Suppressor macrophage treated with lipopolysaccharide for 1 hour (primary cell): Measurements from ENCODE around the gene CNOT1.
"Not testable (repeated sequence)": the region's sequence is repeated elsewhere in the genome, so short reads cannot be mapped to it uniquely, and the experiment has no call there.

Experiments used
- DNase-seq, 3 donors: peaks; one replicate each; pipeline ENCODE4 v3.0.0-alpha.2; 2020 to 2022

CNOT1 gene

GRCh38 chr16:58501242-58502131 lies 128.1 kb downstream of the CNOT1 start:
- DNase-seq = no peak

DNA sequence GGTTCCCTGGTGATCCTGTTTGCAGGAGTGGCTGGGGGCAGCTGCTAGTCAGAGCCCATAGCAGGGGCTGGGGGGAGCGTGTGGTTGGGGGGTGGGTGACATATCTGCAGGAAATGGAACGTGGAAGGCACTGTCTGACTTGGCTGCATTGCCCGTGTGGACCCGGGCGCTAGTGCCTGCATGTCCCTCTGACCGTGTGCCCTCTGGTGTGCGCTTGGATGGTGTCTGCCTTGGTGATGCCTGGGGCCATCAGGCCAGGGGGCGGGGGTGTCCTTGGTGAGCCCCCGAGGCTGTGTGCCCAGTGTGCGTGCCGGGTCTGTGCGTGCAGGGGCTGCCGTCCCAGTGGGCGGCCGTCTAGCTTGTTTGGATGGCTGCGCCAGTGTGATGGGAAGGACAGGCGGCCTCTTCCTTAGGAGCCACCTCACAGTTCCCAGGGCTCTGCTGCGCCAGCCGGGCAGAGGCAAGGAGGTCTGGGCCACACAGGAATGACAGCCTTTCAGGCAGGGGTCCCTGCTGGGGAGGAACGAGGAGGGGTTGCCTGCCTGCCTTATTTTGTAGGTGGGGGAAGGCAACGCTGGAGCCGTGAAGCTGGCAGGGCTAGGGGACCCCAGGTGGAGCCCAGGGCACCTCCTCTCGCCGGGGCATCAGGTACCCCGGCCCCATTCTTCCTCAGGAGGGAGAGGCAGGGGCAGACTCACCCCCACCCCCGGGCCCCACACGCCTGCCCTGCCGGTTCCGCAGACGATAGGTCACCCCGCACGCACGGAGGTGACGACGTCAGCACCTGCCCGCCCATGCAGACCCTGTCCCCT lies 129.0 kb downstream of the CNOT1 start:
- no peak for DNase-seq

- peak; percentile 28 to 41 (median 30) for DNase-seq
Measured at GRCh38 chr16:58499615-58500351, 129.8 kb downstream of the CNOT1 start, which contains the start of gene NDRG4. Gene NDRG4, plus strand, starts transcription at chr16:58500143. Its CDS starts 106 bp downstream, at chr16:58500249.

DNA sequence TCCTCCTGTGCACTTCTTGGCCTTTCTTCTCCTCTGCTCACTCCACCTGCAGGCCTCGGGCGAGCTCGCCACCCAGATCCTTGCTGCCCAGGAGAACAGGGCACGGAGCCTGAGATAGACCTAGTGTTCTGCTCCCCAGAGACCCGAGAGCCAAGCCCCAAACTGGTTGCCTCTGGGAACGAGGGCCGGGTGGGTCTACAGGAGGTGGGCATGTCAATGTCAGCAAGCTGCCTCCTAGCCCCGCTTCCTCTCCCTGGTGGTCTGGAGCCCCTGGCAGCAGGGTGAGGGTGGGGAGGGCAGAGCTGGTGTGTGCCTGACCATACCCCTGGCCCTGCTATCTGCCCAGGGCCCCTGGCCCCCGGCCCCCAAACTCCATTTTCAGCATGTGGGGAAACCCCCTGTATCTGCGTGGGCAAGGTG lies 130.5 kb downstream of the CNOT1 start:
- DNase-seq = no peak

DNA sequence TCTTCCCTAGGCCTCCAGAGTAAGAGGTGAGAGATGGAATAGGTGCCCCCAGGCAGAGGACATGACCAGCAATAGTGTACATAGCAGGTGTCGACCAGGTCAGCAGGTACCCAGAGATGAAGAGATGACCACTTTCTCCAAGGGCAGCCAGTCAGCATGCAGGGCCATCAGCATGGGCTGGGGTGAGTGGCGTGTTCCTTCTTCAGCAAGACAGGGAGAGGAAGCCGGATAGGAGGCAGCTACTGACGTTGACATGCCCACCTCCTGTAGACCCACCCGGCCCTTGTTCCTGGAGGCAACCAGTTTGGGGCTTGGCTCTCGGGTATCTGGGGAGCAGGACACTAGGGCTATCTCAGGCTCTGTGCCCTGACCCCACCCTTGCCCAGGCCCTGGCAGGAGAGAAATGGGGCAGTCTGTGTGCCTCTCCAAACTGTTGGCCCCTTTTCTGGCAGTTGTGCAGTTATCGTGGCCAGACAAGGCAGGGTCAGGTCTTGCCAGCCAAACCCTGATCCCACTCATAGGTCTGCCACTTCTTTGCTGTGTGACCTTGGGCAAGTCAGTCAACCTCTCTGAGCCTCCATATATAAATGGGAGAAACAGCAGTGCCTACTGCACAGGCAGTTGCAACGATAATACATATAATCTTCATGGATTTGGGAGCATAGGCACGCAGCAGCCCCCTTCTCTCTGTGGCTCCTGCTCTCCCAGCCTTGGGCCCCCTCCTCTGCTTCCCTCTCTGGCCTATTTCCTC lies 131.1 kb downstream of the CNOT1 start:
- DNase-seq = no peak

- no peak for DNase-seq
Measured at GRCh38 chr16:58497935-58498334, 131.7 kb downstream of the CNOT1 start.

DNA sequence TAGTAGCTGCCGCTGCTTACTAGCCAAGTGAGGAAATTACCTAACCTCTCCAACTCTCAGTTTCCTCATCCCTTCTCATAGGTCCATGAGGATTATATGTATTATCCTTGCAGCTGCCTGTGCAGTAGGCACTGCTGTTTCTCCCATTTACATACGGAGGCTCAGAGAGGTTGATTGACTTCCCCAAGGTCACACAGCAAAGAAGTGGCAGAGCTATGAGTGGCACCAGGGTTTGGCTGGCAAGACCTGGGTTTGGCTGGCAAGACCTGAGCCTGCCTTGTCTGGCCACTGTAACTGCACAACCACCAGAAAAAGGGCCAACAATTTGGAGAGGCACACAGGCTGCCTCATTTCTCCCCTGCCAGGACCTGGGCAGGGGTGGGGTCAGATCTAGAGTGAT lies 132.2 kb downstream of the CNOT1 start:
- DNase-seq = no peak

DNA sequence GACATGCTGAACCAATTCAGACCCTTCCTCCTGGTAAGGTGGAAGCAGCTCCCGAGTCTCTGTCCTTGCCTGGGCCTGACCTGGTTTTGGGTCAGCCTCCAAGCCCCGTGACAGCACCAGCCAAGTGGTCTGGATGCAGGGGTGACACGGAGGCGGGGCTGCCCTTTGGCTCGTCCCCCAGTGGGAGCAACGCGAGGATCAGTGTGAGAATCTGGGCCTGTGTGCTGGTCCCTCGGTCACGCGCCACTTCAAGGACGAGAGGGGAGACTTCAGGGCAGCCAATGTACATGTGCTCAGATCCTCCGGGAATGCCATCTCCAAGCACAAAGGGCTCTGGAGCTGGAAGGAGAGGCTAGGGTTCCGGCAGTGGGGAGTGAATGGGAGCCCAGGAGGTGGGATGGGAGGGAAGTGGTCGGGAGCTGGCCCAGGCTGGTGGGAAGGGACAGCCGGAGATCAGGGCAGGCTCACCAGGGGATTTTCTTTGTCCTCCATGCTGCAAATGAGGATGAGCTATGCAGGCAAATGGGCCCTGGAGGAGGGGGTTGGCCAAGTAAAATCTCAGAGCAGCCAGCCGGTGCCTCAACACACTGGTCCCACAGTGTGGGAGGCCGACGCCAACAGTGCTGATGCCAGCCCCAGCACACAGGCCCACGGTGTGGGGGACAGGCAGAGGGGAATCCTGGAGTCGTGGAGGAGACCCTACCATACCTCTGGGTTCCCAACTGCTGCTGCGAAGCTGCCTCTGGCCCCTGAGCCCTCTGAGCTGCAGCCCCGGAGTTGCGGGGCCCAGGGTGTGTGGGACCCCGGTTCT lies 133.9 kb downstream of the CNOT1 start:
- no peak for DNase-seq

- peak; percentile 29 to 54 (median 38) for DNase-seq
Measured at GRCh38 chr16:58494981-58495520, 134.6 kb downstream of the CNOT1 start.

GRCh38 chr16:58493756-58494431 lies 135.7 kb downstream of the CNOT1 start:
- DNase-seq = no peak

GRCh38 chr16:58492735-58493134 lies 136.9 kb downstream of the CNOT1 start:
- no peak for DNase-seq

DNA sequence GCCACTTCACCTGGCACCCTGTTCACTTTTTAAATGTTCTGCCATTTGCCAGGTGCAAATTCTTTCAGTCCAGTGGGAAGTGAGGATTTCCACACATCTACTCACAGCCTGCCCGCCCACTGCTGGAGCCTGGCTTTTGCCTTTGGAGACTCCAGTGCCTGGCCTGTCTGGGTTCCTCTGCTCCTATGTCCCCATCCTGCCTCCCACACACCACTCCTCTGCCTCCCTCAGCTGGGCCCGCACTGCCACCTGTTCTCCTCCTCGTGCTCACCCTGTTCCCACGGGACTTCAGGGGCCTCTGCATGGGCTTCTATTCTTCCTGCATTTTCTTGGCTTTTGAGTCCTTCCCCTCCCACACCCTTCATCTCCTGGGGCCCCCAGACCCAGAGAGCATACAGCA lies 137.6 kb downstream of the CNOT1 start:
- DNase-seq = peak in 1 of 3 donors; percentile 29

DNA sequence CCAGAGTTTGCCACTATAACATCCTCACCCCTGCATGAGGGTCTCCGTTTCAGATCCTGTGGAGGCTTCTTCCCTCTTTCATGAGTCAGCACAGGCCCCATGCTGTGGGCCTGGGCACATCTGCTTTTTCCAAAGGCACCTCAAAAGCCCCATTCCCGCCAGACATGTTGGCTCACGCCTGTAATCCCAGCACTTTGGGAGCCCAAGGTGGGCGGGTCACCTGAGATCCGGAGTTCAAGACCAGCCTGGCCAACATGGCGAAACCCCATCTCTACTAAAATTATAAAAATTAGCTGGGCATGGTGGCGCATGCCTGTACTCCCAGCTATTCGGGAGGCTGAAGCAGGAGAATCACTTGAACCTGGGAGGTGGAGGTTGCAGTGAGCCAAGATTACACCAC lies 139.1 kb downstream of the CNOT1 start:
- not testable (repeated sequence) for DNase-seq

DNA sequence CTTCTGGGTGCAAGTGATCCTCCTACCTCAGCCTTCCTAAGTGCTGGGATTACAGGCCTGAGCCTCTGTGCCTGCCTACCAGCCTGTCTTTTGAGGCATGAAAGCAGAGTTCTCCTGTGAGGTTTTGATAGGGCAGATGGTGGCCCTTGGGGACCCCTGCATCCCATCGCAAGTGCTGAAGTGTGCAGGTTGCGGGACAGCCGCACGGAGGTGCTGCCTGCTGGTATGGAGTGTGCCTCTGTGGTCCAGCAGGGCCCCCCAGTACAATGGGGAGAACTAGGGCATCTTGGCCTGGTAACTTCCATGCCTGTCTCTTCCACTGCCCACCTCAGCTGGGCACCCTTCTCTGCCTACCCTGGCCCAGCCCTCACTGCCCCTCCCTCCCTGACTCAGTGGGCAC lies 139.6 kb downstream of the CNOT1 start:
- DNase-seq = no peak

DNA sequence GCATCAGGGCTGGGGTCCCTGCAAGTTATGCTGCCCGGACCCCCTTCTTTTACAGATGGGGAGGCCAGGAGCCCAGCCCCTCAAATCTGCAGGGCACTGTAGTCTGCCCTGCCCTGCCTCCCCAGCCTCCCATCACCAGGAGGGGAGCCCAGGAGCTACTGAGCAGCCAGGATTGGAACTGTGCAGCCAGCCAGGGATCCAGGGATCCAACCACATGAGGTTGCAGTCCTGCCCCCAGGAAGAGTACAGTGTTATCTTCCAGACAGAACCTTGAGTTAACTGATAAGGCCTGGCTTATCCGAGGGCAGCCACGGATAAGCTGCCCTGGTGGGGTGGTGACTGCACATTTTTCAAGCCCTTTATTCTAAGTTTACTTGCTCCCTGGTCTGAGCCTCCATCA lies 141.1 kb downstream of the CNOT1 start:
- no peak for DNase-seq

DNA sequence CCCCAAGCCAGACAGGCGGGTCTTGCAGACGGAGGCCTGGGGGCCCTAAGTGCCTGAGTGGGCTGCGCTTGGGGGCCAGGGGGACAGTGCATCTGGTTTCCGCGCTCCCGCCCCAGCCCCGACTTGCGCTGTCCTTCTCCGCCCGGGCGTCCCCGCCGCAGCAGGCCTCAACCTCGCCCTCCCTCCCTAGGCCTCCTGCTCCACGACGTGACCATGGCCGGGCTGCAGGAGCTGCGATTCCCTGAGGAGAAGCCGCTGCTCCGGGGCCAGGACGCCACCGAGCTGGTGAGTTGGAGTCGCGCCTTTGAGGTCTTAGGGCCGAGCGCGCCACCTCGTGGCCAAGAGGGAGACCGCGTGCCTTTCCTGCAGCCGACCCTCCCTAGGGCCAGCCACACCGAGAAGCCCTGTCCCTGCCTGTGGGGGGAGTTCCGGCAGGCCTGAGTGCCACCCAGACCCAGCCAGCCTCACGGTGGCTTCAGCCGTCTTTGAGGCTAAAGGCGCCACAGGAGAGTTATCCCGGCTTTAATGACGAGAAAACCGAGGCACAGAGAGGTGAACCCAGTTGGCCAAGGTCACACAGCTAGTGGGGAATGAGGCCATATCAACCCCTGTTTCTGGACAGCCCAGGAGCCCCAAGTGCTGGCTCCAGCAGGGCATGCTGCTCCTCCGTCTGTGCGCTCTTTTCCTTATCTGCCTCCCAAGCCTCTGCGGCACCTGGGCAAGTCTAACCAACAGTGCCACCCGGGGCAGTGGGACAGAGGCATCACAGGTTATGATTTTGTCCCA lies 141.9 kb downstream of the CNOT1 start:
- peak; percentile 82 to 91 (median 89) for DNase-seq

GRCh38 chr16:58485184-58485887 lies 144.3 kb downstream of the CNOT1 start:
- no peak for DNase-seq

GRCh38 chr16:58481931-58482330 lies 147.7 kb downstream of the CNOT1 start:
- no peak for DNase-seq
